A549 (cell line): ENCODE data around the gene GRIK4.

Experiments
- BHLHE40 ChIP-seq: IDR thresholded peaks from 2 replicates; pipeline ENCODE4 v1.6.1; 2012; ENCODE audit warnings: low read depth, low read length, inconsistent platforms
- CBX2 ChIP-seq: fragments of 200-600 bp; sonication (generic); IDR thresholded peaks from 2 replicates; pipeline ENCODE4 v1.6.1; 2016; ENCODE audit warnings: low read depth, mild to moderate bottlenecking, borderline replicate concordance
- CHD4 ChIP-seq: fragments of 200-600 bp; sonication (generic); IDR thresholded peaks from 2 replicates; pipeline ENCODE4 v1.6.1; 2016; ENCODE audit warnings: antibody characterized with exemption, mild to moderate bottlenecking, borderline replicate concordance
- CTCF ChIP-seq: fragments of >200 bp; sonication (Bioruptor Twin); formaldehyde crosslinking; IDR thresholded peaks from 3 replicates; pipeline ENCODE4 v1.5.1; 2016
- EP300 ChIP-seq, 2 experiments: fragments of >200 bp; sonication (Bioruptor Twin); formaldehyde crosslinking; IDR thresholded peaks; 2 replicates in 1 of 2; 3 replicates in 1 of 2; pipeline ENCODE4 v1.6.1; 2016 to 2017
- FOSL2 ChIP-seq, 2 experiments: fragments of 450-650 bp in 1 of 2; fragments of >200 bp in 1 of 2; sonication (Bioruptor Twin) in 1 of 2; formaldehyde crosslinking; IDR thresholded peaks; 2 replicates each; pipeline versions ENCODE4 v1.5.0 to v1.6.1; 2016 to 2020; ENCODE audit warnings: mild to moderate bottlenecking in 1 of 2, moderate library complexity in 1 of 2
- HDAC2 ChIP-seq: fragments of 200-600 bp; sonication (generic); IDR thresholded peaks from 2 replicates; pipeline ENCODE4 v1.6.1; 2016
- HES2 ChIP-seq: fragments of >200 bp; sonication (Bioruptor Twin); formaldehyde crosslinking; IDR thresholded peaks from 2 replicates; pipeline ENCODE4 v1.6.1; 2016
- HMGXB4 ChIP-seq: fragments of 250-450 bp; sonication (Bioruptor Pico); IDR thresholded peaks from 2 replicates; pipeline ENCODE4 v1.5.0; 2021; ENCODE audit warnings: mild to moderate bottlenecking, moderate library complexity, borderline replicate concordance
- JUN ChIP-seq, 2 experiments: fragments of >200 bp; sonication (Bioruptor Twin); formaldehyde crosslinking; IDR thresholded peaks; 2 replicates in 1 of 2; 3 replicates in 1 of 2; pipeline ENCODE4 v1.6.1; 2016 to 2017
- RAD21 ChIP-seq, 2 experiments: fragments of >200 bp in 1 of 2; sonication (Bioruptor Twin) in 1 of 2; formaldehyde crosslinking in 1 of 2; IDR thresholded peaks in 1 of 2; conservative IDR thresholded peaks in 1 of 2; 2 replicates in 1 of 2; 3 replicates in 1 of 2; pipeline ENCODE4 v1.6.1; 2012 to 2018; ENCODE audit warnings: inconsistent platforms in 1 of 2
- RFX5 ChIP-seq: fragments of 450-650 bp; IDR thresholded peaks from 2 replicates; pipeline ENCODE4 v1.7.1; 2014; ENCODE audit warnings: antibody characterized with exemption, mild to moderate bottlenecking, moderate library complexity

GRCh38 chr11:120564573-120565311, 53.2 kb downstream of the GRIK4 start:
- no peak for TF ChIP-seq HDAC2
- TF ChIP-seq RFX5, result no peak
- no peak for TF ChIP-seq CTCF
- TF ChIP-seq HMGXB4 (CRISPR knock-in tag), result no peak
- TF ChIP-seq JUN (IDR thresholded peaks at IDR 0.05), result no peak
- TF ChIP-seq BHLHE40, result no peak
- TF ChIP-seq CHD4, result no peak
- no peak for TF ChIP-seq RAD21 (conservative IDR thresholded peaks at IDR 0.05 in 1 of 2, IDR thresholded peaks at IDR 0.05 in 1 of 2)
- TF ChIP-seq HES2, result no peak
- TF ChIP-seq FOSL2 (IDR thresholded peaks at IDR 0.05), result no peak
- TF ChIP-seq FOSL2 (CRISPR knock-in tag; IDR thresholded peaks at IDR 0.05), result no peak
- TF ChIP-seq CBX2, result no peak
- no peak for TF ChIP-seq EP300 (IDR thresholded peaks at IDR 0.05)
